ENCODE data around the gene KIFC1.
A peak's percentile ranks its signal among the peaks of the same experiment; 100 is the strongest.
"Not testable (repeated sequence)": the region's sequence is repeated elsewhere in the genome, so short reads cannot be mapped to it uniquely, and the experiment has no call there.

Gene KIFC1

GRCh38 chr6:33391278-33391921, at the start of gene KIFC1:
TSS of gene KIFC1 (plus strand) at chr6:33391823. CDS start at chr6:33391986, 163 bp downstream.
- DNase-seq = peak; percentile 98 to 100 (median 99)
- intact Hi-C loops (cut with DNase I) = loop anchor here (1.0 to 5.0 kb wide), 3 partner anchors 19 to 186 kb away; partner anchors contain the start of gene CUTA

- DNase-seq; intact Hi-C loops (cut with DNase I): not testable (repeated sequence)
These were observed 48.0 kb upstream of the KIFC1 start for GRCh38 chr6:33343606-33343952.

- intact Hi-C loops (cut with DNase I) = no loop called here
- DNase-seq = no peak
These were observed 47.5 kb upstream of the KIFC1 start for GRCh38 chr6:33343953-33344611.

GRCh38 chr6:33344701-33345697, 46.6 kb upstream of the KIFC1 start:
- intact Hi-C loops (cut with DNase I) = no loop called here
- peak in 38 of 42 donors; percentile 6 to 72 (median 36) for DNase-seq

- intact Hi-C loops (cut with DNase I) = not testable (repeated sequence)
These were observed 44.7 kb upstream of the KIFC1 start for GRCh38 chr6:33346972-33347371.

GRCh38 chr6:33347816-33348215, 43.8 kb upstream of the KIFC1 start:
- intact Hi-C loops (cut with DNase I) = no loop called here

More at GRCh38 chr6:33346972-33347371, 44.7 kb upstream of the KIFC1 start:
- not testable (repeated sequence) for DNase-seq

GRCh38 chr6:33355860-33356259, 35.8 kb upstream of the KIFC1 start:
- intact Hi-C loops (cut with DNase I); DNase-seq: not testable (repeated sequence)

More at GRCh38 chr6:33347816-33348215, 43.8 kb upstream of the KIFC1 start:
- no peak for DNase-seq

- no peak for DNase-seq
- intact Hi-C loops (cut with DNase I) = no loop called here
These were observed 35.3 kb upstream of the KIFC1 start for GRCh38 chr6:33356295-33356694.

- DNase-seq; intact Hi-C loops (cut with DNase I): not testable (repeated sequence)
These were observed 34.3 kb upstream of the KIFC1 start for GRCh38 chr6:33357160-33357871.

GRCh38 chr6:33359331-33359730, 32.3 kb upstream of the KIFC1 start:
- DNase-seq = no peak
- intact Hi-C loops (cut with DNase I) = no loop called here

GRCh38 chr6:33363486-33363885, 28.1 kb upstream of the KIFC1 start:
- intact Hi-C loops (cut with DNase I); DNase-seq: not testable (repeated sequence)

- intact Hi-C loops (cut with DNase I); DNase-seq: not testable (repeated sequence)
These were observed 27.0 kb upstream of the KIFC1 start for GRCh38 chr6:33364475-33365205.

GRCh38 chr6:33365206-33365971, 26.2 kb upstream of the KIFC1 start:
- not testable (repeated sequence) for DNase-seq

GRCh38 chr6:33367009-33367714, 24.5 kb upstream of the KIFC1 start:
- intact Hi-C loops (cut with DNase I) = no loop called here
- no peak for DNase-seq

More at GRCh38 chr6:33365206-33365971, 26.2 kb upstream of the KIFC1 start:
- intact Hi-C loops (cut with DNase I) = not testable (repeated sequence)

GRCh38 chr6:33367715-33368025, 24.0 kb upstream of the KIFC1 start:
- intact Hi-C loops (cut with DNase I); DNase-seq: not testable (repeated sequence)

- DNase-seq; intact Hi-C loops (cut with DNase I): not testable (repeated sequence)
These were observed 19.7 kb upstream of the KIFC1 start for GRCh38 chr6:33371901-33372300.
